ENCODE data around the gene TMEM163.

TMEM163 gene

GRCh38 chr2:134588556-134588955 lies 130.2 kb downstream of the TMEM163 start:
- Histone ChIP-seq H3K27ac (ENCODE audit: low read depth in 2 of 2, low read length in 2 of 2) (no peak overlapping the region), H3K9me3 (ENCODE audit: control insufficient read depth in 2 of 2, low read length in 2 of 2) (peaks cover 0 to 6% of the 10 kb centered on the region in 2 donors), H3K4me3 (ENCODE audit: low read length in 2 of 2) (no peak overlapping the region), H3K4me1 (ENCODE audit: control insufficient read depth in 2 of 2, insufficient read depth in 2 of 2, low read length in 2 of 2) (no peaks in the 10 kb centered on the region), H3K27me3 (ENCODE audit: control insufficient read depth in 2 of 2, insufficient read depth in 2 of 2, low read length in 2 of 2) (no peaks in the 10 kb centered on the region), H3K9ac (ENCODE audit: low read depth in 1 of 2, low read length in 2 of 2) (no peak overlapping the region), H3K36me3 (ENCODE audit: control insufficient read depth in 2 of 2, insufficient read depth in 2 of 2, low read length in 2 of 2) (no peaks in the 10 kb centered on the region)

- Histone ChIP-seq H3K36me3 (ENCODE audit: control insufficient read depth in 2 of 2, insufficient read depth in 2 of 2, low read length in 2 of 2) (no peaks in the 10 kb centered on the region), H3K4me3 (ENCODE audit: low read length in 2 of 2) (no peak overlapping the region), H3K27ac (ENCODE audit: low read depth in 2 of 2, low read length in 2 of 2) (no peak overlapping the region), H3K9me3 (ENCODE audit: control insufficient read depth in 2 of 2, low read length in 2 of 2) (peaks cover 0 to 6% of the 10 kb centered on the region in 2 donors), H3K9ac (ENCODE audit: low read depth in 1 of 2, low read length in 2 of 2) (no peak overlapping the region), H3K4me1 (ENCODE audit: control insufficient read depth in 2 of 2, insufficient read depth in 2 of 2, low read length in 2 of 2) (no peaks in the 10 kb centered on the region), H3K27me3 (ENCODE audit: control insufficient read depth in 2 of 2, insufficient read depth in 2 of 2, low read length in 2 of 2) (no peaks in the 10 kb centered on the region)
These were observed 132.4 kb downstream of the TMEM163 start for GRCh38 chr2:134586326-134586965.

GRCh38 chr2:134583997-134584520 lies 134.7 kb downstream of the TMEM163 start:
- no peak overlapping the region for H3K27ac ChIP-seq (ENCODE audit: low read depth in 2 of 2, low read length in 2 of 2)
- H3K4me3 ChIP-seq (ENCODE audit: low read length in 2 of 2): no peak overlapping the region
- no peaks in the 10 kb centered on the region for H3K36me3 ChIP-seq (ENCODE audit: control insufficient read depth in 2 of 2, insufficient read depth in 2 of 2, low read length in 2 of 2)
- H3K27me3 ChIP-seq (ENCODE audit: control insufficient read depth in 2 of 2, insufficient read depth in 2 of 2, low read length in 2 of 2): no peaks in the 10 kb centered on the region
- no peaks in the 10 kb centered on the region for H3K4me1 ChIP-seq (ENCODE audit: control insufficient read depth in 2 of 2, insufficient read depth in 2 of 2, low read length in 2 of 2)
- no peak overlapping the region for H3K9ac ChIP-seq (ENCODE audit: low read depth in 1 of 2, low read length in 2 of 2)
- no peaks in the 10 kb centered on the region for H3K9me3 ChIP-seq (ENCODE audit: control insufficient read depth in 2 of 2, low read length in 2 of 2)

- H3K4me1 ChIP-seq (ENCODE audit: control insufficient read depth in 2 of 2, insufficient read depth in 2 of 2, low read length in 2 of 2): no peaks in the 10 kb centered on the region
- no peak overlapping the region for H3K9ac ChIP-seq (ENCODE audit: low read depth in 1 of 2, low read length in 2 of 2)
- H3K4me3 ChIP-seq (ENCODE audit: low read length in 2 of 2): no peak overlapping the region
- H3K27me3 ChIP-seq (ENCODE audit: control insufficient read depth in 2 of 2, insufficient read depth in 2 of 2, low read length in 2 of 2): no peaks in the 10 kb centered on the region
- H3K27ac ChIP-seq (ENCODE audit: low read depth in 2 of 2, low read length in 2 of 2): no peak overlapping the region
- no peaks in the 10 kb centered on the region for H3K9me3 ChIP-seq (ENCODE audit: control insufficient read depth in 2 of 2, low read length in 2 of 2)
- H3K36me3 ChIP-seq (ENCODE audit: control insufficient read depth in 2 of 2, insufficient read depth in 2 of 2, low read length in 2 of 2): no peaks in the 10 kb centered on the region
These were observed 135.3 kb downstream of the TMEM163 start for GRCh38 chr2:134583462-134583861.

GRCh38 chr2:134582547-134582899 lies 136.3 kb downstream of the TMEM163 start:
- Histone ChIP-seq H3K4me1 (ENCODE audit: control insufficient read depth in 2 of 2, insufficient read depth in 2 of 2, low read length in 2 of 2) (no peaks in the 10 kb centered on the region), H3K27ac (ENCODE audit: low read depth in 2 of 2, low read length in 2 of 2) (no peak overlapping the region), H3K9me3 (ENCODE audit: control insufficient read depth in 2 of 2, low read length in 2 of 2) (no peaks in the 10 kb centered on the region), H3K9ac (ENCODE audit: low read depth in 1 of 2, low read length in 2 of 2) (no peak overlapping the region), H3K36me3 (ENCODE audit: control insufficient read depth in 2 of 2, insufficient read depth in 2 of 2, low read length in 2 of 2) (no peaks in the 10 kb centered on the region), H3K27me3 (ENCODE audit: control insufficient read depth in 2 of 2, insufficient read depth in 2 of 2, low read length in 2 of 2) (no peaks in the 10 kb centered on the region), H3K4me3 (ENCODE audit: low read length in 2 of 2) (no peak overlapping the region)

GRCh38 chr2:134581877-134582546 lies 136.8 kb downstream of the TMEM163 start:
- Histone ChIP-seq H3K27ac (ENCODE audit: low read depth in 2 of 2, low read length in 2 of 2) (no peak overlapping the region), H3K4me3 (ENCODE audit: low read length in 2 of 2) (no peak overlapping the region), H3K9ac (ENCODE audit: low read depth in 1 of 2, low read length in 2 of 2) (no peak overlapping the region), H3K36me3 (ENCODE audit: control insufficient read depth in 2 of 2, insufficient read depth in 2 of 2, low read length in 2 of 2) (no peaks in the 10 kb centered on the region), H3K9me3 (ENCODE audit: control insufficient read depth in 2 of 2, low read length in 2 of 2) (no peaks in the 10 kb centered on the region), H3K4me1 (ENCODE audit: control insufficient read depth in 2 of 2, insufficient read depth in 2 of 2, low read length in 2 of 2) (no peaks in the 10 kb centered on the region), H3K27me3 (ENCODE audit: control insufficient read depth in 2 of 2, insufficient read depth in 2 of 2, low read length in 2 of 2) (no peaks in the 10 kb centered on the region)

GRCh38 chr2:134578316-134578715 lies 140.5 kb downstream of the TMEM163 start:
- no peak overlapping the region for H3K4me3 ChIP-seq (ENCODE audit: low read length in 2 of 2)
- H3K36me3 ChIP-seq (ENCODE audit: control insufficient read depth in 2 of 2, insufficient read depth in 2 of 2, low read length in 2 of 2): no peaks in the 10 kb centered on the region
- H3K27ac ChIP-seq (ENCODE audit: low read depth in 2 of 2, low read length in 2 of 2): no peak overlapping the region

GRCh38 chr2:134576478-134576877 lies 142.3 kb downstream of the TMEM163 start:
- H3K36me3 ChIP-seq (ENCODE audit: control insufficient read depth in 2 of 2, insufficient read depth in 2 of 2, low read length in 2 of 2): no peaks in the 10 kb centered on the region
- no peaks in the 10 kb centered on the region for H3K9me3 ChIP-seq (ENCODE audit: control insufficient read depth in 2 of 2, low read length in 2 of 2)
- H3K4me3 ChIP-seq (ENCODE audit: low read length in 2 of 2): no peak overlapping the region
- H3K9ac ChIP-seq (ENCODE audit: low read depth in 1 of 2, low read length in 2 of 2): no peak overlapping the region
- H3K4me1 ChIP-seq (ENCODE audit: control insufficient read depth in 2 of 2, insufficient read depth in 2 of 2, low read length in 2 of 2): no peaks in the 10 kb centered on the region
- H3K27me3 ChIP-seq (ENCODE audit: control insufficient read depth in 2 of 2, insufficient read depth in 2 of 2, low read length in 2 of 2): no peaks in the 10 kb centered on the region
- no peak overlapping the region for H3K27ac ChIP-seq (ENCODE audit: low read depth in 2 of 2, low read length in 2 of 2)

More at GRCh38 chr2:134578316-134578715, 140.5 kb downstream of the TMEM163 start:
- H3K9ac ChIP-seq (ENCODE audit: low read depth in 1 of 2, low read length in 2 of 2): no peak overlapping the region
- H3K4me1 ChIP-seq (ENCODE audit: control insufficient read depth in 2 of 2, insufficient read depth in 2 of 2, low read length in 2 of 2): no peaks in the 10 kb centered on the region
- H3K9me3 ChIP-seq (ENCODE audit: control insufficient read depth in 2 of 2, low read length in 2 of 2): no peaks in the 10 kb centered on the region
- no peaks in the 10 kb centered on the region for H3K27me3 ChIP-seq (ENCODE audit: control insufficient read depth in 2 of 2, insufficient read depth in 2 of 2, low read length in 2 of 2)

GRCh38 chr2:134575888-134576287 lies 142.9 kb downstream of the TMEM163 start:
- H3K27me3 ChIP-seq (ENCODE audit: control insufficient read depth in 2 of 2, insufficient read depth in 2 of 2, low read length in 2 of 2): no peaks in the 10 kb centered on the region
- no peaks in the 10 kb centered on the region for H3K36me3 ChIP-seq (ENCODE audit: control insufficient read depth in 2 of 2, insufficient read depth in 2 of 2, low read length in 2 of 2)
- H3K27ac ChIP-seq (ENCODE audit: low read depth in 2 of 2, low read length in 2 of 2): no peak overlapping the region
- H3K4me1 ChIP-seq (ENCODE audit: control insufficient read depth in 2 of 2, insufficient read depth in 2 of 2, low read length in 2 of 2): no peaks in the 10 kb centered on the region
- H3K9ac ChIP-seq (ENCODE audit: low read depth in 1 of 2, low read length in 2 of 2): no peak overlapping the region
- H3K9me3 ChIP-seq (ENCODE audit: control insufficient read depth in 2 of 2, low read length in 2 of 2): no peaks in the 10 kb centered on the region
- no peak overlapping the region for H3K4me3 ChIP-seq (ENCODE audit: low read length in 2 of 2)

GRCh38 chr2:134574611-134575330 lies 144.0 kb downstream of the TMEM163 start:
- Histone ChIP-seq H3K4me1 (ENCODE audit: control insufficient read depth in 2 of 2, insufficient read depth in 2 of 2, low read length in 2 of 2) (no peaks in the 10 kb centered on the region), H3K27me3 (ENCODE audit: control insufficient read depth in 2 of 2, insufficient read depth in 2 of 2, low read length in 2 of 2) (no peaks in the 10 kb centered on the region), H3K27ac (ENCODE audit: low read depth in 2 of 2, low read length in 2 of 2) (no peak overlapping the region), H3K9me3 (ENCODE audit: control insufficient read depth in 2 of 2, low read length in 2 of 2) (no peaks in the 10 kb centered on the region), H3K36me3 (ENCODE audit: control insufficient read depth in 2 of 2, insufficient read depth in 2 of 2, low read length in 2 of 2) (no peaks in the 10 kb centered on the region), H3K9ac (ENCODE audit: low read depth in 1 of 2, low read length in 2 of 2) (no peak overlapping the region), H3K4me3 (ENCODE audit: low read length in 2 of 2) (no peak overlapping the region)
